K562 treated with DMSO at 1 percent for 48 hours (cell line): Measurements from ENCODE around the gene PKNOX1. TPM values are rescaled to one million over a fixed set of nuclear protein-coding genes. Genes with fewer than 3 reads are reported as not detected.

Experiments used
- total RNA-seq: library from RNA; unstranded; fragments of 300-600 nt; gene quantifications from 2 replicates; pipeline ENCODE4 v1.2.3, GENCODE V29; 2022; ENCODE audit warnings: low replicate concordance; ENCODE audit errors: extremely low read depth

PKNOX1 gene, protein sequence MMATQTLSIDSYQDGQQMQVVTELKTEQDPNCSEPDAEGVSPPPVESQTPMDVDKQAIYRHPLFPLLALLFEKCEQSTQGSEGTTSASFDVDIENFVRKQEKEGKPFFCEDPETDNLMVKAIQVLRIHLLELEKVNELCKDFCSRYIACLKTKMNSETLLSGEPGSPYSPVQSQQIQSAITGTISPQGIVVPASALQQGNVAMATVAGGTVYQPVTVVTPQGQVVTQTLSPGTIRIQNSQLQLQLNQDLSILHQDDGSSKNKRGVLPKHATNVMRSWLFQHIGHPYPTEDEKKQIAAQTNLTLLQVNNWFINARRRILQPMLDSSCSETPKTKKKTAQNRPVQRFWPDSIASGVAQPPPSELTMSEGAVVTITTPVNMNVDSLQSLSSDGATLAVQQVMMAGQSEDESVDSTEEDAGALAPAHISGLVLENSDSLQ
- not detected in 2 replicates for total RNA-seq

DNA sequence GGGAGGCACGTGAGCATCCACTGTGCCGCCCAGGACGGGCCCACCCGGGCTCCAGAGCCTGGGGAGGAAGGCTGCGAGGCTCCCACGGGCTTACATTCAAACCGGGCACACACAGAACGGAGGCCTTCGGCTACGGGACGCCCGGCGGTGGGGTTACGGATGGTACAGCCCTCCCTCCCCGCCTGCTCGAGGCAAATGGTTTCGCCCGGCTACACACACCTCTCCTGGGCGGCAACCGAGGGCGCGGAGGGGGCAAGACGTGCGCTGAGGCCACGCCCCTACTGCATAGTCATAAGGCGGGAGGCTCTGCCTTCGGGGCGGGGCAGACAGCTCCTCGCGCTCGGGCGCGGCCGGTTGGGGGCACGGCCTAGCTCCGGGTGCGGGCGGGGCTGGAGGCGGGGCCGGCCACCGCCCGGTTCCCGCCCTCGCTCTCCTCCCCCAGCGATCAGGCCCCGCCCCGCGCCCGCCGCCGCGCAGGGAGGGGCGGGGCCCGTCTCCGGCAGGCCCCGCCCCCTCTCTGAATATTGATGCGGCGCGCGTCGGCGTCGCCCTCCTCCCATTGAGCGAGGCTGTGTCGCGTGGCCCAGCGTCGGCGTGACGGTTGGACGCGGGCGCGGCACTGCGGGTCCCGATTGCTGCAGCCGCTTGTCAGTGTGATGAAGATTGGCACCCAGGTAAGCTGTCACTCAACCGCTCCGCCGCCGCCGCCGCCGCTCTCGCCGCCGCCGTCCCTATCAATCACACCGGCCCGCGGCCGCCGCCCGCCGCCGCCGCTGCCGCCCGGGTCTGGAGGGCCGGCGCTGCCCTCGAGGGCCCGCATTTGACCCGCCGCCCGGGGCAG lies at the start of gene PKNOX1:
TSS of gene PKNOX1 (plus strand) at position 572 of the 841 bp plus-strand sequence. CDS start 29,820 bp downstream, outside the sequence.

DNA sequence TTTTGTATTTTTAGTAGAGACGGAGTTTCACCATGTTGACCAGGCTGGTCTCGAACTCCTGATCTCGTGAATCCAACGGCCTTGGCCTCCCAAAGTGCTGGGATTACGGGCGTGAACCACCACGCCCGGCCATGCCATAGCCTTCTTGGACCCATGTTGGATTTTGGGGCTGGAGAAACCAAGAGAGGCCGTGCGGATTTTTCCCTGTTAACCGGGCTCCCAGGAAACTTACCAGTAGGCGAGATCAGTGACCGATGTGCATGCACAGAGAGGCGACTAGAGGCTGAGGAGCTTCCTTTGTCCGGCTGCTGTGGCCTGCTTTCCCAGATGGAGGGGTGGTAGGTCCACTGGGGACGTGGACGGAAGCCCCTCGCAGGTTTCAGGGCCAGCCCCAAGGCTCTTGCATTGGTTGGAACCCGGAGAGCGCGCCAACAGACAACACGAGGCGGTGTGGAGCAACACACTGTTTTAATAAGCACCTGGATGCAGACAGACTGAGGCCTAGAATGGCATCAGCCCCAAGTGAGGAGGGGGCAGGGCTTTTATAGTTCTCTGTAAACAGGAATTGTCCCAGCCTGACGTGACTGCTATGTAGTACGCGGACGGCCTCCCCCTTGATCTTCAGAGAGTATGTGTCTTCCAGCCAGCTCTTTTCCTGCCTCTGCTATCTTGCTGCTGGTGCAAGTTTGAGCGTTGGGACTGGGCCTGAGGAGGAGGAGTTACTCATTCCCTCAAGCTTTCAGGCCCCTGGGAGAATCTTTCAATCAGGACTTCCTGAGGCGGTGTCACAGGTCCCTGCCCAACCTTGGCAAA lies 49.0 kb upstream of the PKNOX1 start, which contains the start of gene ERVH48-1:
TSS of gene ERVH48-1 (minus strand) at position 517 of the 813 bp plus-strand sequence. CDS start 6,624 bp downstream, outside the sequence.

DNA sequence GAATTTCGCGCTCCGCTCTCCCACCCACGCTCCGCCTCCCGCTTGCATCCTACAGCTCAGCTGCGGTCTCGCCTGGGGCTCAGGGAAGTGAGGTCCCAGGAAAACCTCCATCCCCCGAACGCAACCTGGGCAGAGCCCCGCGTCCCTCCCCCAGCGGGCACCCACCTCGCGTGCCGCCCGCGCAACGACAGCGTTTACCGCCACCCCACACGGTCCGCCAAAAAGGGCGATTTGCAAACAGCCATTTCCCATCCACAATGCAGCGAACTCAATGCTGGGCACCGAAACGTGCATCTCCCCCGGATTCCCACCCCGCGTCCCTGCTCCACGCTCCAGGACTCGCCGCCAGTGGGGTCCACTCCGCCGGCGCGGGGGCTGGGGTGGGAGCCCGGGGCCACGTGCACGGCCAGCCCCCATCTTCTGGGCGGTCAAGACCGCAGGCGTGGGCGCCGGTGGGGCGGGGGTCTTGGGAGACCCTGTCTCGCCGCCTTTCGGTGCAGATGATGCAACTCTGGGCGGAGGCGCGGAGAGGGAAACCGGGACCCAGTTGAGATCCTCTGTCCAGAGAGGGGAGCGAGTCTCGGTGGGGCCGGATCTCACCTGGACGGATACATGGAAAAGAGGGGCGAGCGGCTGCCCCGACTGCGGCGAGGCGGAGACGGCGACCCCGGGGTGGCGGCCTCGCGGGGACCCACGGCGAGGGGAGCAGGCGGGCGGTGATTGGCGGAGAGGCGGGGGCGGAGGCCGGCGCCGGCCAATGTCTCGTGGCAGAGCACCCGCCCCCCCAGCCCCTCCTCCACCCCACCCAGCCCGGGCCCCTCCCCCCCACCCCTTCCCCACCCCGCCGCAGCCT lies 101.0 kb downstream of the PKNOX1 start, which contains the start of gene CBS:
TSS of gene CBS (minus strand) at position 666 of the 853 bp plus-strand sequence. CDS start 3,642 bp downstream, outside the sequence.

Other genes with a start within 250 kb of the PKNOX1 start
- gene WDR4, start 95.0 kb upstream of the PKNOX1 start, total RNA-seq, result not detected in 2 replicates
- gene NDUFV3, start 81.3 kb upstream of the PKNOX1 start, total RNA-seq, result not detected in 2 replicates
- not detected in 2 replicates for gene ERVH48-1, start 48.9 kb upstream of the PKNOX1 start, total RNA-seq
- gene CBS, start 101.3 kb downstream of the PKNOX1 start, total RNA-seq, result not detected in 2 replicates
- gene U2AF1, start 133.0 kb downstream of the PKNOX1 start, total RNA-seq, result not detected in 2 replicates
- gene CRYAA, start 194.4 kb downstream of the PKNOX1 start, total RNA-seq, result not detected in 2 replicates